ENCODE data around the gene SH2D4B.

- no peak for TF ChIP-seq POLR2AphosphoS5 (IDR thresholded peaks at IDR 0.05; ENCODE audit: low read depth, low read length)
- no peak for TF ChIP-seq HDAC6 (IDR thresholded peaks at IDR 0.05; ENCODE audit: low read depth, low read length)
- TF ChIP-seq MEIS1 (CRISPR knock-in tag; IDR thresholded peaks at IDR 0.05; ENCODE audit: borderline replicate concordance) = no peak
- no peak for TF ChIP-seq ARNTL (CRISPR knock-in tag; IDR thresholded peaks at IDR 0.05)
- TF ChIP-seq, protein P1, sequence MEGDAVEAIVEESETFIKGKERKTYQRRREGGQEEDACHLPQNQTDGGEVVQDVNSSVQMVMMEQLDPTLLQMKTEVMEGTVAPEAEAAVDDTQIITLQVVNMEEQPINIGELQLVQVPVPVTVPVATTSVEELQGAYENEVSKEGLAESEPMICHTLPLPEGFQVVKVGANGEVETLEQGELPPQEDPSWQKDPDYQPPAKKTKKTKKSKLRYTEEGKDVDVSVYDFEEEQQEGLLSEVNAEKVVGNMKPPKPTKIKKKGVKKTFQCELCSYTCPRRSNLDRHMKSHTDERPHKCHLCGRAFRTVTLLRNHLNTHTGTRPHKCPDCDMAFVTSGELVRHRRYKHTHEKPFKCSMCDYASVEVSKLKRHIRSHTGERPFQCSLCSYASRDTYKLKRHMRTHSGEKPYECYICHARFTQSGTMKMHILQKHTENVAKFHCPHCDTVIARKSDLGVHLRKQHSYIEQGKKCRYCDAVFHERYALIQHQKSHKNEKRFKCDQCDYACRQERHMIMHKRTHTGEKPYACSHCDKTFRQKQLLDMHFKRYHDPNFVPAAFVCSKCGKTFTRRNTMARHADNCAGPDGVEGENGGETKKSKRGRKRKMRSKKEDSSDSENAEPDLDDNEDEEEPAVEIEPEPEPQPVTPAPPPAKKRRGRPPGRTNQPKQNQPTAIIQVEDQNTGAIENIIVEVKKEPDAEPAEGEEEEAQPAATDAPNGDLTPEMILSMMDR (CRISPR knock-in tag; IDR thresholded peaks at IDR 0.05) = no peak
- TF ChIP-seq EP300 (IDR thresholded peaks at IDR 0.05; ENCODE audit: low read depth in 2 of 2, low read length in 2 of 2) = no peak
- TF ChIP-seq EP300 (CRISPR knock-in tag; IDR thresholded peaks at IDR 0.05; ENCODE audit: borderline replicate concordance) = no peak
Measured at GRCh38 chr10:80609331-80609730, 71.6 kb downstream of the SH2D4B start.

Data from HepG2 (cell line).